CD1c-positive myeloid dendritic cell (primary cell): ENCODE measurements around the gene TMEM178B.
"Not testable (repeated sequence)": the region's sequence is repeated elsewhere in the genome, so short reads cannot be mapped to it uniquely, and the experiment has no call there.

ENCODE experiments used
- DNase-seq: peaks from one replicate; pipeline ENCODE4 v3.0.0-alpha.2; 2016; ENCODE audit errors: extremely low spot score

TMEM178B gene

DNA sequence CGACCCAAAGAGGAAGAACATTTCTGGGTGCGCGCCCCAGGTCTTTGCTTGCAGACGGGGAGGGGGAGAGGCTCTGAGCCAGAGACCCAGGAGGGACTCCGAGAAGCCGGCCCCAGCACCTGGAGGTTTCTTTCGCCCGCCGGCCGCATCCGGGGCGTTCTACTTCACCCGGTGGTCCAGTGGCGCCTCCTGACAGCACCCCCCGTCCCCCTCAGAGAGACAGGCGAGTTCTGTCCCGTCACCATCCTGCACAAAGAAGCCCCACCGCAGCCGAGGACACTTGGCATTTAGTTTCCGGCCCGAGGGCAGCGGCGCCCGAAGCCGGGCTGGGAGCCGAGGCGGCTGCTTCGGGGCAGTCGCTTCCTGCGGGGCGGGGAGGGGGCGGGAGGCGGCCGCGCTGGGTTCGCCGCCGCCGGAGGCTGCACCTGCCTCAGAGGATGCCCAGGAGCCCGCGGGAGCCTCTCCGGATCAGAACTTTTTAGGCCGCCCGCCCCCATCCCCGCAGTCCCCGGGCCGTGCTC lies at the start of gene TMEM178B:
TSS of gene TMEM178B (plus strand) at position 424 of the 521 bp plus-strand sequence.
- DNase-seq, result no peak

DNA sequence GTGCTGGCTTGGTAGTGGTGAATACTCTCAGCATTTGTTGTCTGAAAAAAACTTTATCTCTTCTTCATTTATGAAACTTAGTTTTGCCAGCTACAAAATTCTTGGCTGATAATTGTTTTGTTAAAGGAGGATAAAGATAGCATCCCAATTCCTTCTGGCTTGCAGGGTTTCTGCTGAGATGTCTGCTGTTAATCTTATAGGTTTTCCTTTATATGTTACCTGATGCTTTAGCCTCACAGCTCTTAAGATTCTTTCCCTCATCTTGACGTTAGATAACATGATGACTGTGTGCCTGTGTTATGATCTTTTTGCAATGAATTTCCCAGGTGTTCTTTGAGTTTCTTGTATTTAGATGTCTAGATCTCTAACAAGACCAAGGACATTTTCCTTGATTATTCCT lies 49.2 kb upstream of the TMEM178B start:
- DNase-seq, result no peak

DNA sequence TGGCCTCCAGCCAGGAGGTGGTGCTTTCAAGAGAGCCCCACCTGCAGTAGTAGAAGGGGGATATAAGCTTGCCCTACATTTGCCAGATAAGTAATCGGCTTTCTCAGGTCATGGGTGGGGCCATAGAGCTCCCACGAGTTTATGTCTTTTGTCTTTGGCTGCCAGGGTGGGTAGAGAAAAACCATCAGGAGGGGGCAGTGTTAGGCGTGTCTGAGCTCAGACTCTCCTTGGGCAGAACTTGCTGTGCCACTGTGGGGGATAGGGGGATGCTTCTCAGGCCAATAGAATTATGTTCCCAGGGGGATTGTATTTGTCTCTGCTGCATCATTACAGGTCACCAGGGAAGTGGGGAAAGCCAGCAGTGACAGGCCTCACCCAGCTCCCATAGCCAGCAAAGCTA lies 46.8 kb upstream of the TMEM178B start:
- DNase-seq, result no peak

DNA sequence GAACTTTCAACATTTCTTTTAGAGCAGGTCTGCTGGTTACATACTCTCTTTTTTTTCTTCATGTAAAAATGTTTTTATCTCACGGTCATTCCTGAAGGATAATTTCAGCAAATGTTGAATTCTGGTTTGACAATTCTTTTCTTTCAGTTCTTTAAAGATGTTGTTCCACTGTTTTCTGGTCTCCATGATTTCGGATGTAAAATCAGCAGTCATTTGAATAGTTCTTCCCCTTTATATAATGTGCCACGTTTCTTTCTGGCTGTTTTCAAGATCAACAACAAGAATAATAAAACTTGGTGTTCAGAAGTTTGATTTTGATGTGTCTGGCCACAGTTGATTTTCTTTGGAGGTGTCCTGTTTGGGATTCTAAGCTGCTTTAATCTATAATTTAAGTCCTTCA lies 45.1 kb upstream of the TMEM178B start:
- DNase-seq, result no peak

DNA sequence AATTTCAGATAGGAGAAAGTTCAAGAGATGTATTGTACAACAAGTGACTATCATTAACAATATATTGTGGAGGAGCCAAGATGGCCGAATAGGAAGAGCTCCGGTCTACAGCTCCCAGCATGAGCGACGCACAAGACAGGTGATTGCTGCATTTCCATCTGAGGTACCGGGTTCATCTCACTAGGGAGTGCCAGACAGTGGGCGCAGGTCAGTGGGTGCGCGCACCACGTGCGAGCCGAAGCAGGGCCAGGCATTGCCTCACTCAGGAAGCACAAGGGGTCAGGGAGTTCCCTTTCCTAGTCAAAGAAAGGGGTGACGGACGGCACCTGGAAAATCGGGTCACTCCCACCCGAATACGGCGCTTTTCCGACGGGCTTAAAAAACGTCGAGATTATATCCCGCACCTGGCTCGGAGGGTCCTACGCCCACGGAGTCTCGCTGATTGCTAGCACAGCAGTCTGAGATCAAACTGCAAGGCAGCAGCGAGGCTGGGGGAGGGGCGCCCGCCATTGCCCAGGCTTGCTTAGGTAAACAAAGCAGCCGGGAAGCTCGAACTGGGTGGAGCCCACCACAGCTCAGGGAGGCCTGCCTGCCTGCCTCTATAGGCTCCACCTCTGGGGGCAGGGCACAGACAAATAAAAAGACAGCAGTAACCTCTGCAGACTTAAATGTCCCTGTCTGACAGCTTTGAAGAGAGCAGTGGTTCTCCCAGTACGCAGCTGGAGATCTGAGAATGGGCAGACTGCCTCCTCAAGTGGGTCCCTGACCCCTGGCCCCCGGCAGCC lies 41.1 kb upstream of the TMEM178B start:
- not testable (repeated sequence) for DNase-seq

DNA sequence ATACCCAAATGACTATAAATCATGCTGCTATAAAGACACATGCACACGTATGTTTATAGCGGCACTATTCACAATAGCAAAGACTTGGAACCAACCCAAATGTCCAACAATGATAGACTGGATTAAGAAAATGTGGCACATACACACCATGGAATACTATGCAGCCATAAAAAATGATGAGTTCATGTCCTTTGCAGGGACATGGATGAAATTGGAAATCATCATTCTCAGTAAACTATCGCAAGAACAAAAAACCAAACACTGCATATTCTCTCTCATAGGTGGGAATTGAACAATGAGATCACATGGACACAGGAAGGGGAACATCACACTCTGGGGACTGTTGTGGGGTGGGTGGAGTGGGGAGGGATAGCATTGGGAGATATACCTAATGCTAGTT lies 35.8 kb upstream of the TMEM178B start:
- not testable (repeated sequence) for DNase-seq

DNA sequence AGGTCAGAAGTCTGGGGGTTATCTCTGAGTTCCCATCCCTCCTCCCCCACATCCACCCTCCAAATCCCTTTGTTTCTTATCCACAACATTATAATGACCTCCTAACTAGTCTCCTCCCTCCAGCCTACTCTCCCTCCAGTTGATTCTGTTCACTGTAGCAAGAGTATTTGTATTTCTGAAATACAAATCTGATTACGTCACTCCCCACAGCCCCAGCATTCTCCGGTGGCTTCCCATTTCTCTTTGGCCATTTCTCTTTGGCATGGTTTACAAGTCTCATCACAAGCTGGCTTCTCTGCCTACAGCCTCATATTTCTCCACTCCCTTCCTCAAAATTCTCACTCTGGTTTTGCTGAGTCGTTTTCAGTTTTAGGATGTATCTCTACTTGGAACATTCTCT lies 34.5 kb upstream of the TMEM178B start:
- no peak for DNase-seq

DNA sequence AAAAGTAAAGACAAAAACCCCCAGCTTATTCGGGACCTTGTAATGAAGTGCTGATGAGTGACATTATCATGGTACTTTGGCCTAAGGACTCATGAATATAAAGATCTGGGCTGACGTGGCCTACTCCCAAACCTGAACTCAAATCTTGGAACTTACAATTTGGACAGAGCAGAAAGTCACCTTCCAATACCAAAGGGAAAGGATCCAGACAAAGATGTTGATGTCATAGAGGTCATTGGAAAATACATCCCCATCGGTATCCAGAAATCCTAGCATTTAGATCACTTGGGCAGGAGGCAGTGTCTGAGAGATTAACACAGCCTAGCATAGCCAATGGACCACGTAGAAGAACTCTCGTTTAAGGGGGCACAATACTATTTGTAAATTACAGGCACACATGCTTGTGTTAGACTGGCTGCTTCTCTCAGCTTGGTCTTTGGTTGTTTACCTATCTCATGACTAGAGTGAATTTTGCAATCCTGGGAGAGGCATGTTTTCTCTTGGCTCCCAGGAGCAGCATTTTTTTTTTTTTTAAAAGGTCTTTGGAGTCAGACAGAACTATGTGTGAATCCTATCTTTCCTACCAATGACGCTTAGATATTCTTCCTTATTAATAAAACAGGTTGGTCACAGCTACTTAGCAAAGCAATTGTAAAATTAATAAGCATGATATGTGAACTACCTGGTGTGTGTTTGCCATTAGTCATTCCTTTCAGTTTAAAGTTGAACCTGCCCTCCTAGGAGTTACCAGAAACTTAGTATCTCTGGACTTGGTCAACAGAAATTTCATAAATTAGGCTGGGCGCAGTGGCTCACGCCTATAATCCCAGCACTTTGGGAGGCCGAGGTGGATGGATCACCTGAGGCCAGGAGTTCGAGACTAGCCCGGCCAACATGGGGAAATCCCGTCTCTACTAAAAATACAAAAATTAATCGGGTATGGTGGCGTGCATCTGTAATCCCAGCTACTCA lies 31.4 kb upstream of the TMEM178B start:
- no peak for DNase-seq

DNA sequence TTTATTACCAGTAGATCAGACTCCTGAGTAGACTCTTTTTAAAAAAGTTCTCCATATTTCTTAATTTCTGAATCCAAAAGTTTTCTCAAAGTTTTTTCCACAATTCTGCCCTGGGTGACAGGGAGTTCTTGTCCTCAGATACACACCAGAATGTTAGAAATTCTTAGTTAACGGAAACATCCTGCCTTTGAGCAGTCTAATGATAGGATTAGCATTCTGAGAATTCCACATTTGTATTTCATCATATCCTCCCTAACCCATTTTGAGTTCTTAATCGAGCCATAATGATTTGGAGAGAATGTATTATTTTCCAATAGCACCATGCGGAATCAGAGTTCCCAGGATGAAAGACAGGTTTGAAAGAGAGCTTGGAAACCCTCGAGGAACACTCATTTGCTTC lies 30.2 kb upstream of the TMEM178B start:
- no peak for DNase-seq

DNA sequence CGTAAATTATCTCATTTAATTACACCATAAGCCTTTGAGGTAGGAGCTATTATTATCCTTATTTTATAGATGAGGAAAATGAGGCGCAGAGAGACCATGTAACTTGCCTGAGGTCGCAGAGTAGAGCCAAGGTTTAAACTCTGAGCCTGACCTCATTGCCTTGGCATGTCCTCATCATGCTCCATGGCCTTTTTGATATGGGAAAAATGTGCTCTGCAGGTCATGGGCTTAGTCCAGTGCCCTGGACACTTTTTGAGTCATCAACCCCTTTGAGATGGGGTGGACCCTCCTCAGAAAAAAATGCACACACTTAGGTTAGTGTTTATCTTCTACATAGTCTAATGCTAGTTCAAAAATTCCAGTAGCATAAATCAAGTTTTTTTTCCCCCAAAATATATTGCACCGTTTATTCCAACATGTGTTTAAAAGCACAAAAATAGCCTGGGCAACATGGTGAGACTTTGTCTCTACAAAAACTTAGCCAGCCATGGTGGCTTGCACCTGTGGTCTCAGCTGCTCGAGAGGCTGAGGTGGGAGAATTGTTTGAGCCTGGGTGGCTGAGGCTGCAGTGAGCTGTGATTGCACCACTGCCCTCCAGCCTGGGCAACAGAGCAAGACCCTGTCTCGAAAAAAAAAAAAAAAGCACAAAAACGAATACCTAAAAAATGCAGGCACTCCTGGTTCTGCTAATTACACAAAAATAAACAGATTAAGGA lies 28.6 kb upstream of the TMEM178B start:
- no peak for DNase-seq

DNA sequence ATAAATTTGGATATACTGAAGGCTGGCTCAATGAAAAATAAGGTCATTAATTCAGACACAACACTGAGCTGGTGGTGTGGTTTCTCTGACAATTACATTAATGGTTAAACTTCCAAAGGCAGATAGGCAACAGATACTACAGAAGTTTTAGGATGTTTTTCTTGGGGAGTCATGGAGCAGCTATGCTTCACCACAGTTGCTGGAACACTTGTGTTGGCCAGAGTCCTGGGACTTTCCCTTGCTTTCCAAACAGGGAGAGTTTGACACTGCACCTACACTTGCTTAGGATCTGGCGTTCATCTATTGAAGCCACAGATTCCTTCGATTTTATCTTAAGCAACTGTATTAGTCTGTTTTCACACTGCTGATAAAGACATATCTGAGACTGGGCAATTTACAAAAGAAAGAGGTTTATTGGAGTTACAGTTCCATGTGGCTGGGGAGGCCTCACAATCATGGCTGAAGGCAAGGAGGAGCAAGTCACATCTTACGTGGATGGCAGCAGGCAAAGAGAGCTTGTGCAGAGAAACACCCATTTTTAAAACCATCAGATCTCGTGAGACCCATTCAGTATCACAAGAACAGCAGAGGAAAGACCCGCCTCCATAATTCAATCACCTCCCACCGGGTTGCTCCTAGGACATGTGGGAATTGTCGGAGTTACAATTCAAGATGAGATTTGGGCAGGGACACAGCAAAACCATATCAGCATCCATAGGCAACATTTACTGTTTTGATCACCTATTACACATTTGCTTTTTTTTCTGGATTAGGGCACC lies 27.8 kb upstream of the TMEM178B start:
- no peak for DNase-seq

DNA sequence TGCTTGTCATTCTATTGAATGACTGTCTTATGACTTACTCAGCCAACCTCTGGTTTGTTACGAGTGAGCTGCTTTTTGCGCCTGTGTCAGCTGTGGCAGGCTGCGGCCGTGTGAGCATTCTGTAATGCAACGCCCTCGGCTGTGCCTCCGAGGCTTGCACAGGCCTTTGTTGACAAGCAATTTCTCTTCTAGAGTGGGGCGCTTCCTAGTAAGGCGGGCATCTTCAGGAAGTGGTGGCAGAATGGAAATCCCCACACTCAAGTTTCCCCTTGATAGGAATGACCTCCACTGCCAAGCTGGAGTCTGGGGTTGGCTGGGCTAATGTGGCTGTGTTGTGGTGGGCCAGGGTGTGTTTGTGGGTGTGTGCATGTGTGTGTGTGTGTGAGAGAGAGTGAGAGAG lies 20.2 kb upstream of the TMEM178B start:
- DNase-seq, result peak; percentile 30

DNA sequence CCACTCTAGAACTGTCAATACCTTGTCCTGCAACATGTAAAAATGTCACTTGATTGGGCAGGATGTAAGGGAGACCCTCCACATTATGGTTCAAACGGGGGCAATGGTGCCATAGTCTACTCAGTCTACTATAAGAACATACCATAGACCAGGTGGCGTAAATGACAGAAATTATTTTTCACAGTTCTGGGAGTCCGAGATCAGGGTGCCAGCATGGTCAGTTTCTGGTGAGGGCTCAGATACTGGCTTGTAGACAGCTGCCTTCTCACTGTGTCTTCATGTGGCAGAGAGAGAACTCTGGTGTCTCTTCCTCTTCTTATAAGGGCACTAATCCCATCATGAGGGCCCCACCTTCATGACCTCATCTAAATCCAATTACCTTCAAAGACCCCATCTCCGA lies 18.7 kb upstream of the TMEM178B start:
- no peak for DNase-seq

DNA sequence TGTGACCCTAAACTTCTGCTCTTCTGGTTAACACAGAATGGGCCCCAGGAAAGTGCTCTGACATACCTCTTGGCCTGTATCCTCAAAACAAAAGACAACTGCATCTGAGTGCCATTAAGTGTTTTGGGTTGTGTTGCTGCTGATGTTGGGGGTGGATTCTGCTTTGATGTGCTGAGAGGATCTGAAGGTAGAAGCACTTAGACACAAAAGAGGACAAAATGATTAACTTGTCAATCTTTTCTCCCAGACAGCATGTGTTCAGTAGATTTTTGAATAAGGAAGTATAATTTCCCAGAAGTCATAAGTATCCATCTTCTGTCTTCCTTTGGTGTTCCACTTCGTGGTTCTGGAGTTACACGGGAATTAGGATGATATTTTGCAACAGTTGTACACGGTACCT lies 16.1 kb upstream of the TMEM178B start:
- DNase-seq, result no peak

DNA sequence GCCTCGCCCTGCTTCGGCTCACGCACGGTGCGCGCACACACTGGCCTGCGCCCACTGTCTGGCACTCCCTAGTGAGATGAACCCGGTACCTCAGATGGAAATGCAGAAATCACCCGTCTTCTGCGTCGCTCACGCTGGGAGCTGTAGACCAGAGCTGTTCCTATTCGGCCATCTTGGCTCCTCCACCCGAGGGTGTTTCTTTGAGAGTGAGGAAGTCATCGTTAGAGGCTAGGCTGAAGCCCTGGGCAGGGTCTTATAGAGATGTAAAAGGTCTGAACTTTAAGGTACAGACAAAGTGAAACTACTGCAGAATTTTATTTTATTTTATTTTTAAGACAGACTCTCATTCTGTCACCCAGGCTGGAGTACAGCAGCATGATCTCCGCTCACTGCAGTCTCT lies 6.0 kb upstream of the TMEM178B start:
- not testable (repeated sequence) for DNase-seq

DNA sequence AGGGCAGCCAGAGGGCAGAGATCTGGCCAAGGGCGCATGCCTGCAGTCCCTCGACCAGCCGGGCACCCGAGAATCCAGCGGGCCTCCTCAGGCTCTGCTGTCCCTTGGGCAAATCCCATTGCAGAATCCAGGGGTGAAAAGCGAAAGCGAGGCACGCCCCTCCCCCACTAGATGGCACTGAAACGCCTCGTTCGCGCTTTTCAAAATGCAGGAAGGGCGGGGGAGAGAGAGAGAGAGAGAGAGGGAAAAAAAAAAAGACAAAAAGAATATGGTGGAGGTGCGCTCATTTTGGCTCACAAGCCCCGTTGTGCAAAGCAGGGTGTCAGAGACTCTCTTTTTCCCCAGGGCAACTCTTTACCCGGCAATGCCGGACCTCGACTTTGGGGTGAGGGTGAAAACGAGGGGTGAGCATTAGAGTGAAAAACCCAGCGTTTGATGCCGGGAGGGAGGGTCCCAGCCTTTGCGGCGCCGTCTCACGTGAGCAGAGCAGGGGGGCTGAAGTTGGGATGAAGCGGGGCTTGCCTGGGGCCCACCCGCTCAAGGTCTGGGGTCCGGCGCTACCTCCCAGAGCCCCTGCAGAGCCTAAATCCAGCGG lies 2.5 kb upstream of the TMEM178B start:
- DNase-seq, result peak; percentile 1

DNA sequence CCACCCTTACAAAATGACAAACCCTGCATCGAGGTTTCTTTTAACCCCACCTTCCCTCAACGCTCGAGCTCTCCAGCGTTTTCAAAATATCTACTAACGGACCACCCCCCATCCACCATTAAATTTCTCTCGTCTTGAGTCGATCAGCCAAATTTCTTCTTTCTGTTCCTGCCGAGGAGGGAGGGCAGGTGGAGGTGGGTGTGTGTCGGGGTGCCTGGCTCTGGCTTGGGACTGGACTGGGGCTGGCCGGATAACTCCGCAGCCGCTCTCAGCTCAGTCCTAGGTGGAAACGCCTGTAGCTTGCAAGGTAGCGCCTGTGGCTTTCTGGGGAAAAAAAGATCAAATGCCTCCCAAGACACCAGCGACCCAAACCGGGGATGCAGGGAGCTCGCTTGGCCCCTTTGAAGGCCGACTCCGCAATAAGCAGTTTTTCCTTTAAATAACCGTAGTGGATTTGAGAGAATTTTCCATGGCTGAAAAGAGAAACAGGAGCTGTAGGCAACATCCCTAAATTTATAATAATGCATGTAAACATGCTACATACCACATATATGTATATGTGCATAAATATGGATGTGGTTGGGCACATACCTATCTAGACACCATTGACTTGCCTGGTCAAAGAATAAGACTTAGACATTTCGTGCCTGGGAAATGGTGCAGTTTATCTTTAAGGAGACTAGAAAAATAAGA lies 1.9 kb upstream of the TMEM178B start:
- DNase-seq, result no peak

DNA sequence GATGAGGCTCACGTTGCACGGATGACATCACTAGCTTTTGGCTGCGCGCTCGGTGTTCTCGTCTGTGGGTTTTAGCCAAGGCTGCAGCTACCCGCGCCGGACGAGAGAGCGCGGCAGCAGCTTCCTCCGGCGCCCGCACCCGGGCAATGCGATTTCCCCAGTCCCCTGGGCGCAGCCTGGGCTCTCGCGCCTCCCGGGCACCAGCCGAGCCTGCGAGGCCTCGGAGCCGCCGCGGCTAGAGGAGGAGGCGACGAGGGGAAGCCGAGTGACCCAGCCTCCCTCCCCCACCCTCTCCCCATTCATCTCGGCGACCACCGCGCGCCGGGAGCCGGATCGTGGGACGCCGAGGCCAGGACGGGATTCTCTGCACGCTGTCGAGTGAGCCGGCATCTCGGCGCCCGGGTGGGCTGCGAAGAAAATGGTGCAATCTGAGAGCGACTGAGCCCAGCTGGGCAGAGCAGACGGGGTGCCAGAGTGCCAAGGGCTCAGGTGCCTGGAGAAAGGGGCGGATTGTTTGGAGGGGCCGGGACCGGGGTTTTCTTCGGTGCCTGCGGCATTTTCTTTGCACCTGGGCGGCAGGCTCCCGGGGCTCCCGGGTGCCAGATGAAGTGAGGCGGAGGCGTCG lies 1.2 kb upstream of the TMEM178B start:
- DNase-seq, result no peak

DNA sequence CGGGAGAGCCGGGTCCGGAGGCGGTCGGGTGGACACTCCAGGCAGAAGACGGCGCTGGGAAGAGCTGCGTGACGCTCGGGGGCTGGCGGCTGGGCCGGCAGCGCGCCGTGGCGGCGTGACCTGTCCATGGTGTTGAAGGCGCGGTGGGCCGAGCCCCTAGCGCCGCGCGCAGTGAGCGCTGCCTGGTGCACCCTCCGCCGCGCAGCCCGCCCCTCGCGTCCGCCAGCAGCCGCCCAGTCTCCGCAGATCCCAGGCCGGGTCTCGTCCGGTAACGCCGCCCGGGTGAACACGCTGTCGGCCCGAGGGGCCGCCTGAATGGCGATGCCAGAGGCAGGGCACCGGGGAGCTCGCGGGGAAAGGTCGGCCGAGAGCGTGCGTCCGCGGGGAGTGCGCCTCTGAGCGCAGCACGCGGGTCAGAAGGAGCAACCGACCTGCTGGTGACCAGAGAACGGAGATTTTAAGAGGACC lies 657 bp upstream of the TMEM178B start:
- DNase-seq, result no peak
